ENCODE results near the gene CSF3R. TPM values are rescaled to one million over a fixed set of nuclear protein-coding genes. Genes with fewer than 3 reads are reported as not detected.

CSF3R gene
- polyA plus RNA-seq, 1 of the 3 experiments (the other 2 are of a cell fraction): not detected

DNA sequence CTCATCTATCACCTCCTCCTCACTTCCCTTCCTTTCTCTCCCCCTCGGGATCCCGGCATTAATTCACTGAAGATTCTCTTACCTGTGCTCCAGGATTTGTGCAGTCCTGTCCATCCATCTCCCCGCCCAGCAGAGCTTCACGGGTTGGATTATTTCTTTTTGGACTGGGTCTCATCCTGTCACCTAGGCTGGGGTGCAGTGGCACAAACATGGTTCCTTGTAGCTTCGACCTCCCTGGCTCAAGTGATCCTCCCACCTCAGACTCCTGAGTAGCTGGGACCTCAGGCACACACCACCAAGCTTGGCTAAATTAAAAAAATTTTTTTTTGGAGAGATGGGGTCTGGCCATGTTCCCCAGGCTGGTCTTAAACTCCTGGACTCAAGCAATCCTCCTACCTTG is 12.3 kb upstream of the CSF3R start:
- DNase-seq: no peak

DNA sequence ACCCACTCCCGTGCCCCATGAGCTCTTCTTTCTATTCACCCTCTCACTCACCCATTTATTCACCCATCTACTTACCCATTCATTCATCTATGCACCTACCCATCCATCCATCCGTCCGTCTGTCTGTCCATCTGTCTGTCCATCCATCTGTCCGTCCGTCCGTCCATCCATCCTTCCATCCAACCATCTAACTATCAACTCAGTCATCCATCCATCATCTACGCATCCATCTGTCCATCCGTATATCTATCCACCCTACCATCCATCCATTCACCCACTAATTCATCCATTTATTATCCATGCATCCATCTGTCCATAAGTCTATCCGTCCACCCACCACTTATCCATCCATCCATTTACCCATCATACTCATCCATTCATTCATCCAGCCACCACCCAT is 10.8 kb upstream of the CSF3R start:
- Histone ChIP-seq H3K4me3 (ENCODE audit: low read depth in 2 of 2, low read length in 1 of 2) (no peak overlapping the region), H3K36me3 (replicated peaks in 1 of 2; ENCODE audit: control insufficient read depth in 1 of 2, insufficient read depth in 2 of 2, low read length in 1 of 2) (no peaks in the 10 kb centered on the region), H3K4me1 (ENCODE audit: control insufficient read depth in 1 of 2, insufficient read depth in 2 of 2, low read depth in 1 of 2, low read length in 1 of 2) (no peaks in the 10 kb centered on the region; a peak in 1 of 4 replicates), H3F3A (replicated peaks; ENCODE audit: insufficient read depth) (no peaks in the 10 kb centered on the region), H3K79me2 (ENCODE audit: insufficient read depth) (no peaks in the 10 kb centered on the region), H2AFZ (ENCODE audit: low read depth) (no peak overlapping the region), H3K27ac (ENCODE audit: low read depth in 2 of 2, low read length in 1 of 2) (no peak overlapping the region), H3K9me2 (no peaks in the 10 kb centered on the region), H3K4me2 (no peak overlapping the region), H3K27me3 (ENCODE audit: insufficient read depth) (no peaks in the 10 kb centered on the region; the same call in 1 of the 2 replicates), H4K20me1 (ENCODE audit: insufficient read depth) (no peaks in the 10 kb centered on the region), H3K9me3 (no peaks in the 10 kb centered on the region), H3K9ac (no peak overlapping the region)
- no peak for DNase-seq
- WGBS (ENCODE audit: low lambda C conversion rate): 70% methylated on average over 9 of the region's 9 CpGs
- TF ChIP-seq SMC3 (IDR thresholded peaks at IDR 0.05; ENCODE audit: low read depth, low read length) (no peak), RXRA (IDR thresholded peaks at IDR 0.05; ENCODE audit: borderline replicate concordance, low read depth) (no peak), YY1 (IDR thresholded peaks at IDR 0.05; ENCODE audit: low read depth) (no peak), FOXJ3 (CRISPR knock-in tag; IDR thresholded peaks at IDR 0.05) (no peak), GABPA (IDR thresholded peaks at IDR 0.05; ENCODE audit: low read depth) (no peak), EZH2phosphoT487 (IDR thresholded peaks at IDR 0.05; ENCODE audit: borderline replicate concordance, low read depth) (no peak), RCOR1 (IDR thresholded peaks at IDR 0.05; ENCODE audit: low read length) (no peak)
- TF ChIP-seq, protein P1, sequence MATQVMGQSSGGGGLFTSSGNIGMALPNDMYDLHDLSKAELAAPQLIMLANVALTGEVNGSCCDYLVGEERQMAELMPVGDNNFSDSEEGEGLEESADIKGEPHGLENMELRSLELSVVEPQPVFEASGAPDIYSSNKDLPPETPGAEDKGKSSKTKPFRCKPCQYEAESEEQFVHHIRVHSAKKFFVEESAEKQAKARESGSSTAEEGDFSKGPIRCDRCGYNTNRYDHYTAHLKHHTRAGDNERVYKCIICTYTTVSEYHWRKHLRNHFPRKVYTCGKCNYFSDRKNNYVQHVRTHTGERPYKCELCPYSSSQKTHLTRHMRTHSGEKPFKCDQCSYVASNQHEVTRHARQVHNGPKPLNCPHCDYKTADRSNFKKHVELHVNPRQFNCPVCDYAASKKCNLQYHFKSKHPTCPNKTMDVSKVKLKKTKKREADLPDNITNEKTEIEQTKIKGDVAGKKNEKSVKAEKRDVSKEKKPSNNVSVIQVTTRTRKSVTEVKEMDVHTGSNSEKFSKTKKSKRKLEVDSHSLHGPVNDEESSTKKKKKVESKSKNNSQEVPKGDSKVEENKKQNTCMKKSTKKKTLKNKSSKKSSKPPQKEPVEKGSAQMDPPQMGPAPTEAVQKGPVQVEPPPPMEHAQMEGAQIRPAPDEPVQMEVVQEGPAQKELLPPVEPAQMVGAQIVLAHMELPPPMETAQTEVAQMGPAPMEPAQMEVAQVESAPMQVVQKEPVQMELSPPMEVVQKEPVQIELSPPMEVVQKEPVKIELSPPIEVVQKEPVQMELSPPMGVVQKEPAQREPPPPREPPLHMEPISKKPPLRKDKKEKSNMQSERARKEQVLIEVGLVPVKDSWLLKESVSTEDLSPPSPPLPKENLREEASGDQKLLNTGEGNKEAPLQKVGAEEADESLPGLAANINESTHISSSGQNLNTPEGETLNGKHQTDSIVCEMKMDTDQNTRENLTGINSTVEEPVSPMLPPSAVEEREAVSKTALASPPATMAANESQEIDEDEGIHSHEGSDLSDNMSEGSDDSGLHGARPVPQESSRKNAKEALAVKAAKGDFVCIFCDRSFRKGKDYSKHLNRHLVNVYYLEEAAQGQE (IDR thresholded peaks at IDR 0.05; ENCODE audit: low read depth, low read length): no peak
- POLR2A ChIA-PET: no interaction called here
- CTCF ChIA-PET: no interaction called here

More for the DNA sequence above, 12.3 kb upstream of the CSF3R start:
- no peak overlapping the region for H2AFZ ChIP-seq (ENCODE audit: low read depth)
- no peaks in the 10 kb centered on the region for H3F3A ChIP-seq (replicated peaks; ENCODE audit: insufficient read depth)
- H3K4me2 ChIP-seq: no peak overlapping the region
- no peaks in the 10 kb centered on the region for H3K79me2 ChIP-seq (ENCODE audit: insufficient read depth)
- no peaks in the 10 kb centered on the region; a peak in 1 of 4 replicates for H3K4me1 ChIP-seq (ENCODE audit: control insufficient read depth in 1 of 2, insufficient read depth in 2 of 2, low read depth in 1 of 2, low read length in 1 of 2)
- H3K27me3 ChIP-seq (ENCODE audit: insufficient read depth): no peaks in the 10 kb centered on the region; the same call in 1 of the 2 replicates
- TF ChIP-seq, protein P2, sequence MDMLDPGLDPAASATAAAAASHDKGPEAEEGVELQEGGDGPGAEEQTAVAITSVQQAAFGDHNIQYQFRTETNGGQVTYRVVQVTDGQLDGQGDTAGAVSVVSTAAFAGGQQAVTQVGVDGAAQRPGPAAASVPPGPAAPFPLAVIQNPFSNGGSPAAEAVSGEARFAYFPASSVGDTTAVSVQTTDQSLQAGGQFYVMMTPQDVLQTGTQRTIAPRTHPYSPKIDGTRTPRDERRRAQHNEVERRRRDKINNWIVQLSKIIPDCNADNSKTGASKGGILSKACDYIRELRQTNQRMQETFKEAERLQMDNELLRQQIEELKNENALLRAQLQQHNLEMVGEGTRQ (IDR thresholded peaks at IDR 0.05; ENCODE audit: borderline replicate concordance, low read depth, low read length): no peak
- TF ChIP-seq GABPA (IDR thresholded peaks at IDR 0.05; ENCODE audit: low read depth) (no peak), RFX5 (IDR thresholded peaks at IDR 0.05; ENCODE audit: low read length) (no peak)
- TF ChIP-seq, protein P3, sequence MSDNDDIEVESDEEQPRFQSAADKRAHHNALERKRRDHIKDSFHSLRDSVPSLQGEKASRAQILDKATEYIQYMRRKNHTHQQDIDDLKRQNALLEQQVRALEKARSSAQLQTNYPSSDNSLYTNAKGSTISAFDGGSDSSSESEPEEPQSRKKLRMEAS (IDR thresholded peaks at IDR 0.05; ENCODE audit: low read depth): no peak
- TF ChIP-seq, protein P4, sequence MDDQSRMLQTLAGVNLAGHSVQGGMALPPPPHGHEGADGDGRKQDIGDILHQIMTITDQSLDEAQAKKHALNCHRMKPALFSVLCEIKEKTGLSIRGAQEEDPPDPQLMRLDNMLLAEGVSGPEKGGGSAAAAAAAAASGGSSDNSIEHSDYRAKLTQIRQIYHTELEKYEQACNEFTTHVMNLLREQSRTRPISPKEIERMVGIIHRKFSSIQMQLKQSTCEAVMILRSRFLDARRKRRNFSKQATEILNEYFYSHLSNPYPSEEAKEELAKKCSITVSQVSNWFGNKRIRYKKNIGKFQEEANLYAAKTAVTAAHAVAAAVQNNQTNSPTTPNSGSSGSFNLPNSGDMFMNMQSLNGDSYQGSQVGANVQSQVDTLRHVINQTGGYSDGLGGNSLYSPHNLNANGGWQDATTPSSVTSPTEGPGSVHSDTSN (IDR thresholded peaks at IDR 0.05): no peak
- H3K4me3 ChIP-seq (ENCODE audit: low read depth in 2 of 2, low read length in 1 of 2): no peak overlapping the region
- no peaks in the 10 kb centered on the region for H3K9me2 ChIP-seq
- H3K27ac ChIP-seq (ENCODE audit: low read depth in 2 of 2, low read length in 1 of 2): no peak overlapping the region
- ChIA-PET POLR2A (no interaction called here), CTCF (interaction anchor here (1.8 to 5.3 kb wide), 2 partner anchors 22 to 24 kb away, joined by 4 to 34 read pairs; no protein-coding TSS in a partner anchor)
- H3K9ac ChIP-seq: no peak overlapping the region
- no peaks in the 10 kb centered on the region for H4K20me1 ChIP-seq (ENCODE audit: insufficient read depth)
- 26% methylated on average over 5 of the region's 5 CpGs for WGBS (ENCODE audit: low lambda C conversion rate)
- no peaks in the 10 kb centered on the region for H3K36me3 ChIP-seq (replicated peaks in 1 of 2; ENCODE audit: control insufficient read depth in 1 of 2, insufficient read depth in 2 of 2, low read length in 1 of 2)
- no peaks in the 10 kb centered on the region for H3K9me3 ChIP-seq
